HepG2 (cell line): ENCODE measurements around the gene ANKRD11. TPM values are rescaled to one million over a fixed set of nuclear protein-coding genes. Genes with fewer than 3 reads are reported as not detected.
A peak's percentile ranks its signal among the peaks of the same experiment; 100 is the strongest.
"Not testable (repeated sequence)": the region's sequence is repeated elsewhere in the genome, so short reads cannot be mapped to it uniquely, and the experiment has no call there.

Experiments
- ATAC-seq: fragments of 200-7000 bp; cut with Tn5 transposase; 3 replicates; pipeline ENCODE4 v1.9.1; 2020; ENCODE audit warnings: mild to moderate bottlenecking, moderate library complexity
- BruUV-seq: library from RNA; stranded (reverse); fragments of 400-500 nt; replicated peaks from 2 replicates; lab custom pipeline; 2021; lab: Mats Ljungman, UMichigan
- CTCF ChIA-PET: fragments of 300-600 bp; formaldehyde crosslinking; extraction: SDS; loops from one replicate; lab custom pipeline; 2021; ENCODE audit warnings: low total read pairs, inconsistent platforms, low intra/inter-chr PET ratio; lab: Yijun Ruan, JAX
- POLR2A ChIA-PET: fragments of 350-600 bp; sonication (Branson Sonifier 250); formaldehyde crosslinking; loops from one replicate; lab custom pipeline; 2020; ENCODE audit warnings: antibody characterized with exemption, inconsistent platforms; lab: Yijun Ruan, JAX
- DNase-seq: peaks from one replicate; pipeline ENCODE4 v3.0.0-alpha.2; 2015; ENCODE audit warnings: low spot score
- FAIRE-seq: peaks from 3 replicates; lab custom pipeline; 2011; peaks lifted over from hg19 to GRCh38; lab: Jason Lieb, UNC
- H2AFZ ChIP-seq: one replicate; pipeline ENCODE4 v1.6.1; 2011; ENCODE audit warnings: low read length, inconsistent platforms
- H3K27ac ChIP-seq: fragments of 300-600 bp; 3 replicates; pipeline ENCODE4 v1.8.0; 2011; ENCODE audit warnings: mixed run types, mild to moderate bottlenecking, mixed read lengths, low read length, inconsistent platforms; ENCODE audit not compliant: insufficient read depth; ENCODE audit errors: extremely low read length
- H3K27me3 ChIP-seq, 2 experiments: fragments of 200-600 bp in 1 of 2; 2 replicates in 1 of 2; 3 replicates in 1 of 2; pipeline versions ENCODE4 v1.6.0 to v1.8.0; 2011; ENCODE audit warnings: low read length in 2 of 2, mild to moderate bottlenecking in 2 of 2, moderate library complexity in 2 of 2, inconsistent platforms in 1 of 2; ENCODE audit not compliant: insufficient read depth in 2 of 2, control insufficient read depth in 1 of 2
- H3K36me3 ChIP-seq, 2 experiments: fragments of 200-600 bp in 1 of 2; replicated peaks in 1 of 2; 2 replicates in 1 of 2; 3 replicates in 1 of 2; pipeline versions ENCODE4 v1.5.1 to v1.8.0; 2011; ENCODE audit warnings: low read length in 2 of 2, inconsistent platforms in 1 of 2; ENCODE audit not compliant: insufficient read depth in 2 of 2, control insufficient read depth in 1 of 2
- H3K4me1 ChIP-seq: 2 replicates; pipeline ENCODE4 v1.5.1; 2012; ENCODE audit warnings: low read length, inconsistent platforms; ENCODE audit not compliant: insufficient read depth
- H3K4me2 ChIP-seq: 2 replicates; pipeline ENCODE4 v1.6.0; 2011; ENCODE audit warnings: low read depth, low read length, inconsistent platforms
- H3K4me3 ChIP-seq, 3 experiments: fragments of 200-600 bp in 1 of 3; sonication (generic), shearing (Covaris generic) in 1 of 3; replicated peaks in 1 of 3; 2 replicates each; pipeline ENCODE4 v1.5.1; 2011 to 2016; ENCODE audit warnings: low read length in 3 of 3, inconsistent platforms in 2 of 3, low read depth in 2 of 3, mild to moderate bottlenecking in 2 of 3, control low read depth in 1 of 3, mixed read lengths in 1 of 3; ENCODE audit not compliant: insufficient read depth in 1 of 3
- H3K79me2 ChIP-seq: one replicate; pipeline ENCODE4 v1.6.1; 2011; ENCODE audit warnings: low read length, inconsistent platforms; ENCODE audit not compliant: insufficient read depth
- H3K9ac ChIP-seq: 2 replicates; pipeline ENCODE4 v1.6.0; 2011; ENCODE audit warnings: mild to moderate bottlenecking, low read depth, low read length, inconsistent platforms; ENCODE audit not compliant: insufficient read depth
- H3K9me3 ChIP-seq: 2 replicates; pipeline ENCODE4 v1.5.1; 2012; ENCODE audit warnings: mild to moderate bottlenecking, low read length
- H4K20me1 ChIP-seq: 2 replicates; pipeline ENCODE4 v1.6.0; 2011; ENCODE audit warnings: inconsistent platforms, mild to moderate bottlenecking, low read length, moderate library complexity; ENCODE audit not compliant: insufficient read depth
- NFYC ChIP-seq: IDR thresholded peaks from 2 replicates; pipeline ENCODE4 v1.6.1; 2016; ENCODE audit warnings: missing genetic modification reagents, missing compliant biosample characterization
- ZNF501 ChIP-seq: sonication (generic); formaldehyde crosslinking; IDR thresholded peaks from 2 replicates; pipeline ENCODE4 v1.5.1; 2020; ENCODE audit warnings: mild to moderate bottlenecking, moderate library complexity, missing genetic modification reagents
- WGBS: methylation state at CpG from one replicate; pipeline ENCODE4 v1.1.6; 2017; ENCODE audit warnings: low lambda C conversion rate; 5-methylcytosine and 5-hydroxymethylcytosine counted together
- in situ Hi-C: cut with HindIII; loops from 2 replicates; pipeline ENCODE4 v1.10.0; 2017; ENCODE audit warnings: low pct_unique_long_range_greater_than_20kb; ENCODE audit not compliant: extremely low pct_ligation_motif_present
- intact Hi-C: fragments of 100-400 bp; cut with micrococcal nuclease; formaldehyde crosslinking; loops from one replicate; pipeline ENCODE4 v1.10.0; 2022; ENCODE audit not compliant: unreplicated experiment
- polyA plus RNA-seq, 8 experiments: library from polyadenylated mRNA; depleted of rRNA in 3 of 8; stranded (reverse) in 7 of 8; unstranded in 1 of 8; fragments of >200 nt; fragmentation: Illumina TruSeq in 4 of 8; extraction: Trizol in 4 of 8; gene quantifications; 2 replicates each; pipeline versions ENCODE4 v1.2.1 to v1.2.3, GENCODE V29; 2011 to 2016; ENCODE audit warnings: low read depth in 4 of 8, missing spikeins in 1 of 8, mixed read lengths in 1 of 8; ENCODE audit not compliant: insufficient read depth in 1 of 8
- total RNA-seq, 5 experiments: library from RNA; depleted of rRNA; stranded (reverse); fragments of >200 nt; fragmentation: Illumina TruSeq; extraction: Trizol; gene quantifications; 2 replicates each; pipeline ENCODE4 v1.2.3, GENCODE V29; 2016; ENCODE audit warnings: low read depth in 1 of 5
- TF ChIP-seq, protein P1 (sequence below): sonication (generic); formaldehyde crosslinking; IDR thresholded peaks from 2 replicates; pipeline ENCODE4; 2020; ENCODE audit warnings: missing genetic modification reagents, mild to moderate bottlenecking, borderline replicate concordance

The ANKRD11 gene
- total and polyA plus RNA-seq, 2 of the 13 experiments (the other 11 are each of a cell fraction or from before 2014, with no cell fraction given): 21.4 to 38.4 TPM

GRCh38 chr16:89455178-89455577, 35.2 kb downstream of the ANKRD11 start:
- 94% methylated on average over 2 of the region's 2 CpGs for WGBS
- ATAC-seq (no peak), FAIRE-seq (no peak), DNase-seq (no peak)
- peaks cover 91% of the 10 kb centered on the region for H4K20me1 ChIP-seq
- ChIA-PET CTCF (no interaction called here), POLR2A (interaction anchor here (1.1 to 1.3 kb wide), 2 partner anchors 11 to 34 kb away, joined by 3 to 4 read pairs; no protein-coding TSS in a partner anchor)
- no peak overlapping the region for H3K4me3 ChIP-seq
- peaks cover 6 to 10% of the 10 kb centered on the region in 2 experiments; a peak in 4 of 5 replicates for H3K36me3 ChIP-seq
- in situ Hi-C loops: no loop called here
- H3K4me1 ChIP-seq: peaks cover 83% of the 10 kb centered on the region
- H3K27me3 ChIP-seq: no peaks in the 10 kb centered on the region
- no peak for TF ChIP-seq NFYC (CRISPR knock-in tag)
- no peak for TF ChIP-seq ZNF501 (CRISPR knock-in tag)
- TF ChIP-seq, protein P1, sequence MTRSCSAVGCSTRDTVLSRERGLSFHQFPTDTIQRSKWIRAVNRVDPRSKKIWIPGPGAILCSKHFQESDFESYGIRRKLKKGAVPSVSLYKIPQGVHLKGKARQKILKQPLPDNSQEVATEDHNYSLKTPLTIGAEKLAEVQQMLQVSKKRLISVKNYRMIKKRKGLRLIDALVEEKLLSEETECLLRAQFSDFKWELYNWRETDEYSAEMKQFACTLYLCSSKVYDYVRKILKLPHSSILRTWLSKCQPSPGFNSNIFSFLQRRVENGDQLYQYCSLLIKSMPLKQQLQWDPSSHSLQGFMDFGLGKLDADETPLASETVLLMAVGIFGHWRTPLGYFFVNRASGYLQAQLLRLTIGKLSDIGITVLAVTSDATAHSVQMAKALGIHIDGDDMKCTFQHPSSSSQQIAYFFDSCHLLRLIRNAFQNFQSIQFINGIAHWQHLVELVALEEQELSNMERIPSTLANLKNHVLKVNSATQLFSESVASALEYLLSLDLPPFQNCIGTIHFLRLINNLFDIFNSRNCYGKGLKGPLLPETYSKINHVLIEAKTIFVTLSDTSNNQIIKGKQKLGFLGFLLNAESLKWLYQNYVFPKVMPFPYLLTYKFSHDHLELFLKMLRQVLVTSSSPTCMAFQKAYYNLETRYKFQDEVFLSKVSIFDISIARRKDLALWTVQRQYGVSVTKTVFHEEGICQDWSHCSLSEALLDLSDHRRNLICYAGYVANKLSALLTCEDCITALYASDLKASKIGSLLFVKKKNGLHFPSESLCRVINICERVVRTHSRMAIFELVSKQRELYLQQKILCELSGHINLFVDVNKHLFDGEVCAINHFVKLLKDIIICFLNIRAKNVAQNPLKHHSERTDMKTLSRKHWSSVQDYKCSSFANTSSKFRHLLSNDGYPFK (CRISPR knock-in tag): no peak
- no peak overlapping the region for H3K9ac ChIP-seq
- no peak overlapping the region for H3K4me2 ChIP-seq
- no peak overlapping the region for H3K27ac ChIP-seq
- H3K79me2 ChIP-seq: peaks cover 92% of the 10 kb centered on the region
- intact Hi-C loops: no loop called here
- no peak overlapping the region for H2AFZ ChIP-seq
- BruUV-seq: no TSS peak
- no peaks in the 10 kb centered on the region for H3K9me3 ChIP-seq

DNA sequence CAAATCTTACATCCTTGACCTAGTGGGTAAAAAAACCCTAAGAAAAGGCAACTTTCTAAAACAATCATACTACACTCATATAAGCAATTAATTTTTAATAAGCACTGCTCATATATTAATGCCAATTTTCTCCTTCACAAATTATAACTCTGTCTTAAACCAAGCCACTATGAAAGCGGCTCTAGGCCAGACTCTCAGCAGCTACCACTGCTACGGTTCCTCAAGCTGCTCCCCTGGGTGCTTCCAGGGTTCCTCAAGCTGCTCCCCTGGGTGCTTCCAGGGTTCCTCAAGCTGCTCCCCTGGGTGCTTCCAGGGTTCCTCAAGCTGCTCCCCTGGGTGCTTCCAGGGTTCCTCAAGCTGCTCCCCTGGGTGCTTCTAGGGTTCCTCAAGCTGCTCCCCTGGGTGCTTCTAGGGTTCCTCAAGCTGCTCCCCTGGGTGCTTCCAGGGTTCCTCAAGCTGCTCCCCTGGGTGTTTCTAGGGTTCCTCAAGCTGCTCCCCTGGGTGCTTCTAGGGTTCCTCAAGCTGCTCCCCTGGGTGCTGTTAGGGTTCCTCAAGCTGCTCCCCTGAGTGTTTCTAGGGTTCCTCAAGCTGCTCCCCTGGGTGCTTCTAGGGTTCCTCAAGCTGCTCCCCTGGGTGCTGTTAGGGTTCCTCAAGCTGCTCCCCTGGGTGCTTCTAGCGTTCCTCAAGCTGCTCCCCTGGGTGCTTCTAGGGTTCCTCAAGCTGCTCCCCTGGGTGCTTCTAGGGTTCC, 35.8 kb downstream of the ANKRD11 start:
- FAIRE-seq: not testable (repeated sequence)
- POLR2A ChIA-PET: interaction anchor here (1.0 to 1.3 kb wide), 3 partner anchors 10 to 53 kb away, joined by 3 to 4 read pairs (median 3); partner anchors contain the start of gene SPG7

More for the DNA sequence above, 35.8 kb downstream of the ANKRD11 start:
- peaks cover 92% of the 10 kb centered on the region for H3K79me2 ChIP-seq
- H3K4me3 ChIP-seq, ATAC-seq, DNase-seq, H3K36me3 ChIP-seq, H3K4me2 ChIP-seq, H2AFZ ChIP-seq, intact Hi-C loops, H3K27me3 ChIP-seq, H3K9me3 ChIP-seq, in situ Hi-C loops, H3K9ac ChIP-seq, BruUV-seq, CTCF ChIA-PET: not testable (repeated sequence)
- peak overlapping the region; percentile 11 for H3K27ac ChIP-seq
- peaks cover 91% of the 10 kb centered on the region for H4K20me1 ChIP-seq
- peaks cover 85% of the 10 kb centered on the region for H3K4me1 ChIP-seq
- 76% methylated on average over 3 of the region's 3 CpGs for WGBS
